ENCODE data around the gene MICAL2.

MICAL2 gene

GRCh38 chr11:12066056-12066798 is 44.2 kb upstream of the MICAL2 start:
- no peak for DNase-seq (ENCODE audit: low spot score)
- in situ Hi-C loops (cut with MboI; ENCODE audit: low pct_unique_long_range_greater_than_20kb, low sequenced_read_pairs, unreplicated experiment), result no loop called here

GRCh38 chr11:12066799-12067508 is 43.4 kb upstream of the MICAL2 start:
- in situ Hi-C loops (cut with MboI; ENCODE audit: low pct_unique_long_range_greater_than_20kb, low sequenced_read_pairs, unreplicated experiment), result no loop called here
- TF ChIP-seq CTCF (IDR thresholded peaks at IDR 0.05; ENCODE audit: extremely low read depth, insufficient read depth, missing control alignments), result no peak
- no peak for DNase-seq (ENCODE audit: low spot score)

More at GRCh38 chr11:12066056-12066798, 44.2 kb upstream of the MICAL2 start:
- no peak for TF ChIP-seq CTCF (IDR thresholded peaks at IDR 0.05; ENCODE audit: extremely low read depth, insufficient read depth, missing control alignments)

DNA sequence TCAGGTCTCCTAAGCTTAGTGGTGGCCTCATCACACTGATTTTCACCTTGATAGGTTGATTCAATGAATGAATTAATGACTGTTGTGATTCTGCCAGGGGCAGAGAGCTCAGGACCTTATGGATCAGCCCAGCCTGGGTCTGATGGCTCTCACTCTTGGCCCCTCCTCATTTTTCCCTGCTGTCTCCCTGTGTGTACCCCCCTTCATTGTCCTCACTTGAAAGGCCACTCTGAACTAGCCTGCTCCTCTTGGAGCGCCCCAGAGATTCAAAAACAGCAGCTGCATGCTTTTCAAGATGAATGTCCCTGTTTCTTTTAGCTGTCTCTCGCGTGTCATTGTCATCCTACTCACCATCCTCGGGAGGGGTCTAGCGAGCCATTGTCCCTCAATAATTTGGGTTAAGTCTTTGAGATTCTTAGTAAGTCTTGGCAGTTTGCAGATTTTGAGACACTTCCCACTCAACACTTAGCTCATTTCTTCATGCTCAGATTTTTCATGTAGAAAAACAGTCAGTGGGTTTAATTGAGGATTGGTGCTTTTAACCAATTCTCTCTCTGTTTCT is 42.5 kb upstream of the MICAL2 start:
- in situ Hi-C loops (cut with MboI; ENCODE audit: low pct_unique_long_range_greater_than_20kb, low sequenced_read_pairs, unreplicated experiment), result no loop called here
- no peak for TF ChIP-seq CTCF (IDR thresholded peaks at IDR 0.05; ENCODE audit: extremely low read depth, insufficient read depth, missing control alignments)
- DNase-seq (ENCODE audit: low spot score), result no peak

GRCh38 chr11:12069066-12069676 is 41.2 kb upstream of the MICAL2 start:
- in situ Hi-C loops (cut with MboI; ENCODE audit: low pct_unique_long_range_greater_than_20kb, low sequenced_read_pairs, unreplicated experiment), result no loop called here
- no peak for DNase-seq (ENCODE audit: low spot score)
- TF ChIP-seq CTCF (IDR thresholded peaks at IDR 0.05; ENCODE audit: extremely low read depth, insufficient read depth, missing control alignments), result no peak

GRCh38 chr11:12070446-12071267 is 39.7 kb upstream of the MICAL2 start:
- TF ChIP-seq CTCF (IDR thresholded peaks at IDR 0.05; ENCODE audit: extremely low read depth, insufficient read depth, missing control alignments), result no peak
- in situ Hi-C loops (cut with MboI; ENCODE audit: low pct_unique_long_range_greater_than_20kb, low sequenced_read_pairs, unreplicated experiment), result no loop called here
- no peak for DNase-seq (ENCODE audit: low spot score)

DNA sequence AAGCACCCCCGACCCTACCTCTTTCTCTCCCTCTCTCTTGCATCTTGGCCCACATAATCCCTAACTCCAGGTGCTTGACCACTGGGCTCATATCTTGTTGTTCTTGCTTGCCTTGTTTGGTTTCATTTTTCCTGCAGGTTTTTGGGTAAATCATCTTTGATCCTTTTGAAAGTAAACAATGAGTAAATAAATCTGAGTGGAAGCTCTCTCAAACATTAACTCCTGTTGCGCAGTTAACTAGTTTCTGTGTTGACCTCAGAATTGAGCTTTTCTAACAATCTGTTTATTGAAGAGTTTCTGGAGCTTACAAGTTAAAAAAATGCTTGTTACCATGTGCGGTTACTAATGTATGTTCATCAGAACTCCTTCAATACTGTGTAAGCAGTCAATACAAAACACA is 38.8 kb upstream of the MICAL2 start:
- in situ Hi-C loops (cut with MboI; ENCODE audit: low pct_unique_long_range_greater_than_20kb, low sequenced_read_pairs, unreplicated experiment), result no loop called here
- no peak for DNase-seq (ENCODE audit: low spot score)

More for the DNA sequence above, 38.8 kb upstream of the MICAL2 start:
- no peak for TF ChIP-seq CTCF (IDR thresholded peaks at IDR 0.05; ENCODE audit: extremely low read depth, insufficient read depth, missing control alignments)

Measured in GM13977 (cell line).